Measurements from ENCODE around the gene PIP4K2C. TPM values are rescaled to one million over a fixed set of nuclear protein-coding genes. Genes with fewer than 3 reads are reported as not detected.
A peak's percentile ranks its signal among the peaks of the same experiment; 100 is the strongest.

PIP4K2C gene
- total RNA-seq, 1 donor from 2014 or later: 43.5 TPM

DNA sequence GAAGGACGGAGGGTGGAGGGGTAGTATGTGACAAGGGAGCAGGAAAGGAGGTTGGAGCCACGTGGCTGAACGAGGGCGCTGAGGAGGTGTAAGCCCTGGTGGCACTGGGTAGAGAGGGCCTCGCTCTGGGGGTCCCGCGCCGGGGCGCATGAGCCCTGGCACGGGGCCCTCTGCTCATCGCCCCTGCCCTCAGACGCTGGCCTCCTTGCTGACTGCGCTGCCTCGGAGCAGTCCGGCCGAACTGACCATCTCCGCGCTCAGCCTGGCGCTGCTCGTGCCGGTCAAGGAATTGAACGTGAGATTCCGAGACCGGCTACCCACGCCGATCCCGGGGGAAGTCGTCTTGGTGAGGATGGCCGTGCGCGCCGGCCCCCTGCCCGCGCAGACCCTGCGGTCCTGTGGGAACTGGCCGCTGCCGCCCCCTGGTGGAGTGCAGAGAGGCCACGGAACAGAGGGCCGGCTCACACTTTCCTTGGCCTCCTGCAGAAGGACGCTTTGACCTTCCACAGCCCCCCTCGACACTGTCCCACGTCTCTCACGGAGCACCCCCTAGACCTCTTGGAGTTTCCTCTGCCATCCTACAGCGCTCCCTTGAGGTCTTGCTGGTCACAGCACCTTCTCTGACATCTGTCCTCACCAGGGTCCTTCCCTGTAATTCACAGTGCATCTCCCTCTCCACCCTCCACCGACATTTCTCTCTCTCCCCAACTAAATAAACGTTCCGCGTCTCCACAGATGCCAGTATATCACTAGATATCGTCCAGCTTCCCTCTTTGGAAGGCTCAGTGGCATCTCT lies 30.7 kb downstream of the PIP4K2C start:
- DNase-seq (ENCODE audit: low read depth): no peak

DNA sequence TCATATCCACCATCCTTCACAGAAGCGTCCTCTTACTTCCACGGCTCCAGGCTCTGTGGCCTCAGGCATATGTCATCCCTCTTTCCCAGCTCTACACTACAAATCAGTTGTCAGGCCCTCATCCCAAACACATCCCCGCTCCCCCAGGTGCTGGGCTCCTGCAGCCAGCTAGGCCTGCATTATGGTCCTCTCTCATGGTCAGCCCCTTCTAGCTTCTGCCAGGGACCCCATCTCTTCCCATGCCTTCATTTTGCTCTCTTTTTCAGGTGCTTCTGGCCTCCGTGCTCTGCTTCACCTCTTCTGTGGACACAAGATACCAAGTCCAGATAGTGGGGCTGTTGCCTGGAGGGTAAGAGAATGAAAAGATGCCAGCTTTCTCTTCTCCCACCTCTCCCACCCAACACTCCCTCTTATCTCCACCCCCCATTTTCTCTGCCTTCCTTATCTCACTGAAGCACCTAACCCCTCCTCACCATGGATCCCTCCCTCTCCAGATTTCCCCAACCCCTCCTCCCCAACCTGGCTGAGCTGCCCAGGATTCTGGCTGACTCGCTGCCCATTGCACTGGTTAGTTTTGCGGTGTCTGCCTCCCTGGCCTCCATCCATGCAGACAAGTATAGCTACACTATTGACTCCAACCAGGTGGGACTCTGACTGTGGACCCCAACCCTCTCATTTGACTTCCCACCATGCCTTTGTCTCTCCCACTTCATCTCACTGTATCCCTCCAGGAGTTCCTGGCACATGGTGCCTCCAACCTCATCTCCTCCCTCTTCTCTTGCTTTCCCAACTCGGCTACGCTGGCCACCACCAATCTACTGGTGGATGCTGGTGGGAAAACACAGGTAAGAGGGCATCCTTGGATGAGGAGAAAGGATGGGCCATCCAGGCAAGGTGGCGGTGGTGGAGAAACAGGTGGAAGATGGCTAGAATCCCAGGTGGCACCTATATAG lies 31.6 kb downstream of the PIP4K2C start:
- no peak for DNase-seq (ENCODE audit: low read depth)

DNA sequence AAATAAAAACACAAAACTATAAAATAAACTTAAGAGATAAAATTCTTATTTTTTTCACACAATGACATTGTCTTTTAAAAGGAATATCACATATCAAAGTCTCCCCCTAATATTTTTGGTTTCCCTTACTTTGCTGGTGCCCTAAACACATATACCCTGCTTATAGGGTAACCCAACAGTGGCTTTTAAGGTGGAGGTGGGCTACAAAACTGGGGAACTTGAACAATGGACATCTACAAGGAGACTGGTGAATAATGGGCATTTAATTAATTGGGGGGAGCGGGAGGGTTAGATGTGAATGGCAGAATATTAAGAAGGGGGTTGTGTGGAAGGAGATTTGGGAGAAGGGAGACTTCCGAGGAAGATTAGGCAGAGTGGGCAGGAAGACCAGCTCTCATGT lies 32.4 kb downstream of the PIP4K2C start:
- no peak for DNase-seq (ENCODE audit: low read depth)

DNA sequence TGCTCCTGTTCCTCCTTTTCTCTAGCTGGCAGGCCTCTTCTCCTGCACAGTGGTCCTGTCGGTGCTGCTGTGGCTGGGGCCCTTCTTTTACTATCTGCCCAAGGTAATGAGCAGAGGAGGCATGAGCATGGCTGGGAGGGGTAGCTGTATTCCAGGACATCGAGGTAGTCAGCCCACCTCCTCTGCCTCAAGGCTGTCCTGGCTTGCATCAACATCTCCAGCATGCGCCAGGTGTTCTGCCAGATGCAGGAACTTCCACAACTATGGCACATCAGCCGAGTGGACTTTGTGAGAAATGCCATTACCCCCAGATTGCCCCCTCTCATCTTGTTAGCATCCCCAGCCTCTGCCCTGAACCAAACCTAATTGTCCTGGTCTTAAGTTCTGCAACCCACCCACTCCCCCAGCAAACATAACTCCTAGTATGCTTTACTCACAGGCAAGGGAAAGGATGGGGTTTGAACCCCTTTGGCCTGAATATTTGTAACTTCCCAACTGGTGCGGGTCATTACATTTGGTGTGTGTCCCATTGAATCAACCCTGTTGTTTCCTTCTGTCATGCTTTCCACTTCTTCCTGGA lies 32.9 kb downstream of the PIP4K2C start:
- DNase-seq (ENCODE audit: low read depth): no peak

DNA sequence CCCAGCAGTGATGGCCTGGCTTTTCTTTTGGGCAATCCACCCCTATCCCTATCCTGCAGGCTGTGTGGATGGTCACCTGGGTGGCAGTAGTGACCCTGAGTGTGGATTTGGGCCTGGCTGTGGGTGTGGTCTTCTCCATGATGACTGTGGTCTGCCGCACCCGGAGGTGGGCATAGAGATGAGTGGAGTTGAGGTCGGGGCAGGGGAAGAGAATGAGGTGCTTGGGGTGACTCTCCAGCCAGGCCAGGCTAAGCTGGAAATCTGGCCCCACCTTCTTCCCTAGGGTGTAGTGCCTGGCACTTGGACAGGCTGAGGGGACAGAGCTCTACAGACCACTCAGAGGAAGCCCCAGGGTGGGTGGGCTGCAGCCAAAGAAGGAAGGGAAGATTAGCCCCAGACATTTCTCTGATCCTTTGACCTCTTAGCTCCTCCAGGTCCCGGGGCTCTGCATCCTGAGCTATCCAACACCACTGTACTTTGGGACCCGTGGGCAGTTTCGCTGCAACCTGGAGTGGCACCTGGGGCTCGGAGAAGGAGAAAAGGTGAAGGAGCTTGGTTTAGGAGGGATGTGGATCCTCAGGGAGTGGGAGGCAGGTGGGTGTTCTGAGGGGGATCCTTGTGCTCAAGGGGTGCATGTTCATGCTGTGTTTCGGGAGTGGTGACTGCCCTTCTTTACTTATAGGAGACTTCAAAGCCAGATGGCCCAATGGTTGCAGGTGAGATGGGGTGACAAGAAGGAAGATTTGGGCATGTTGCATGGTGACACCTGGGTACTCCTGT lies 33.6 kb downstream of the PIP4K2C start:
- no peak for DNase-seq (ENCODE audit: low read depth)

DNA sequence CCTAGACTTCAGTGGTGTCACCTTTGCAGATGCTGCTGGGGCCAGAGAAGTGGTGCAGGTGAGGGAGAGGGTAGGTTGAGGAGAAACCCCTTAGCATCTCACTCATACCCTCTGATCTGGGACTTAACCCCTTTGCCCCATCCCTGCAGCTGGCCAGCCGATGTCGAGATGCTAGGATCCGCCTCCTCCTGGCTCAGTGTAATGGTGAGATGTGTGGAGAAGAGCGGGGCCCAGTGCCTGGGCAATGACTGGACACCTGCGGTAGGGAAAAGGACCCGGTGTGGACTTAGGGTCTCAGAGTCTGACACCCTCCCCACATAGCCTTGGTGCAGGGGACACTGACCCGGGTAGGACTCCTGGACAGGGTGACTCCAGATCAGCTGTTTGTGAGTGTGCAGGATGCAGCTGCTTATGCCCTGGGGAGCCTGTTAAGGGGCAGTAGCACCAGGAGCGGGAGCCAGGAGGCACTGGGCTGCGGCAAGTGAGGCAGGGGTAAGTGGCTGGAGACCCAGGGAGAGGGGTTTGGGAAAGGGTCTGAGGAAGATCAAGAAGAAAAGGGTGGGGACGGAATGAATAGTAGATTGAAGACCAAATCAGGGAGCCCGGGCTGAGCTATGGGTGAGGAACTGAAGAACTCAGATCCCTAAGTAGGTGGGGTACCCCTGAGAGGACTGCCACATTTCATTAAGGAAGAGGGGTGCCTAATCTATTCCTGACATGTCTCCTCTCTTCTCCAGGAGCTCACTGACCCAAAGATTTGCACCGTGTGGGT lies 34.5 kb downstream of the PIP4K2C start:
- DNase-seq (ENCODE audit: low read depth): no peak

DNA sequence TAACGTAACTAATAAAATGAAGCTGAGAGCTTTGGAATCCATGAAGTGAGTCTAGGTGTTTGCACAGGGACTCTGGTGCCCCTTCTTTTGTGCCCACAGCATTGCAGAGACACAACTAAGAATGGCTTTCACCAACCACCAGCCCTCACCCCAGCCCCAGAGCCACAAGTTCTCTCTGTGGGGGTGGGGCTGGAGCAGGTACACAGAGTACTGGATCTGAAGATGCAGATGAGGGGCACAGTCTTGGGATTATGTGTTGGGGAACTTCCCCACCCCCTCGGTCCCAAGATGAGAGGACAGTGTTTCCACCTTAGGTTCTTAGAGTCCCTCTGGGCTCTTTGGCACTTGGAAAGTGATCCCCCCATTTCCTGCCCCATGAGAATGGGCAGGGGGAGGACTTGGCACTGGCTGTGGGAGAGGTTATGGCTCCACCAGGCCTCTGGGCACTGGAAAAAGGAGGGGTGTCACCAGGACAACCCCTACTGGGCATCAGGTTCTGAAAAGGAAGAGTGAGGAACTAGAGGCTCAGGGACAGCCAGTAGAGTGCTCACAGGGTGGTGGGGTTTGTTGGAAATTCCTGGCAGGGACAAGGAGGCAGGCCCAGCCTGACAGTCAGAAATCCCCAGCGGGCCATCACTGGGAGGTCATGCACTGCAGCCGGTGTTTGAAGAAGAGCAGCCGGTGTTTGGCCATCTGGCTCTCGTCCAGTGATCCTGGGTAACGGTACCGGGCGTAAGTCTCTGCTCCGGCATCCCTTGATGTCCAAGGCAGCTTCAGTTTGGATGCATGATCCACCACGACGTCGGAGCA lies 35.3 kb downstream of the PIP4K2C start:
- DNase-seq (ENCODE audit: low read depth): no peak

DNA sequence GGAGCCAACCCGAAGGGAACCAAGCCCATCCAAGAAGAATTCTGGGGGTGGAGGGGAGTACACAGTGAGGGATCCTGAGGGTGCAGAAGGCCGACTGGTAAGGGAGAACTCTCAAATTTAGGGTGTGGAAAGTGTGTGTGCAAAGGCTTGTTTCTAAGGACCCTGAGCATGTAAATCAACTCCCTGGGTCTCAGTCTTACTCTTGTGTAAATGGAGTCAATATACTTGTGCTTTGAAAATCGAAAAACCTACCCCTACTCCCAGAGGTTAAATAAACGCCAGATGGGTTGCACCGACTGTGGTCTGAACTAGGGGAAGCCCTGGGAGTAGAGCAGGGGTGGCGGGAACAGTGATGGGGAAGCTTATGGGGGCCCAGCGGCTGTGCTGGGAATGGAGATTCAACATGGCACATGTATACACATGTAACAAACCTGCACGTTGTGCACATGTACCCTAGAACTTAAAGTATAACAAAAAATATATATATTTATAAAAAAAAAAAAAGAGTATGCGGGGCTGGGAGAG lies 36.0 kb downstream of the PIP4K2C start:
- no peak for DNase-seq (ENCODE audit: low read depth)

DNA sequence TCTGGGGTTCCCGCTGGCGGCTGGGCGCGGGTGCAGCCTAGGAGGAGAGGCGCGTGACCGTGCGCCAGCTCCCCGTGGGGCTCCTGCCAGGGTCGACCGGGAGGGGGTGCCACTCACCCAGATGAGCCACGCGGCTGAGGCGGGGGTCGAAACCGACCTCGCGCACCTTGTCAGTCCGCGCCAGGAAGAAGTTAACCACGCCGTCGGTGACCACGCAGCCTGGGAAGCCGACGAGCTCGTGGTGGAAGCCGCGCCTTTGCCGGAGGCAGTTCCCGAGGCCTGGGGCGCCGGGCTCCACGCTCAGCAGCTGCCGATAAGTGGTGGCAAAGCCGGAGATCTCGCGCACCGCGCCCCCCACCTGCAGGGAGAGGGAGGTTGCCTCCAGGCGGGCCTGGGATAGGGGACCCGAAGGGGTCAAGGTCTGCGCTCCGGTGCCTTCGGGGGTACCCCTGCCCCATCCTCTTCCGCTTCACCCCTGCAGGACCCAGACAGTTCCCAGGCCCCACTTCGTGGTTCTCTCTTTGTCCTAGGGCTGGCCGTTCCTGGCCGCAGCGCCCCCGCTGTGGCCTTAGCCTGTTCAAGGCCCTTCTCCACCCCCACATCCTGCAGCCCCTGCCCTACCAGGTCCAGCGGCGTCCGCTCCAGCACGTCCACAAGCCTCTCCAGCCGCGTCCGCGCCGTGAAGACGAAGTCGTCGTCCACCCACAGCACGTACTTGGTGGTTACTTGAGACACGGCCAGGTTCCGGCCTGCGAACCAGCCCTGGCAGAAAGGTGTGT lies 36.7 kb downstream of the PIP4K2C start:
- no peak for DNase-seq (ENCODE audit: low read depth)

DNA sequence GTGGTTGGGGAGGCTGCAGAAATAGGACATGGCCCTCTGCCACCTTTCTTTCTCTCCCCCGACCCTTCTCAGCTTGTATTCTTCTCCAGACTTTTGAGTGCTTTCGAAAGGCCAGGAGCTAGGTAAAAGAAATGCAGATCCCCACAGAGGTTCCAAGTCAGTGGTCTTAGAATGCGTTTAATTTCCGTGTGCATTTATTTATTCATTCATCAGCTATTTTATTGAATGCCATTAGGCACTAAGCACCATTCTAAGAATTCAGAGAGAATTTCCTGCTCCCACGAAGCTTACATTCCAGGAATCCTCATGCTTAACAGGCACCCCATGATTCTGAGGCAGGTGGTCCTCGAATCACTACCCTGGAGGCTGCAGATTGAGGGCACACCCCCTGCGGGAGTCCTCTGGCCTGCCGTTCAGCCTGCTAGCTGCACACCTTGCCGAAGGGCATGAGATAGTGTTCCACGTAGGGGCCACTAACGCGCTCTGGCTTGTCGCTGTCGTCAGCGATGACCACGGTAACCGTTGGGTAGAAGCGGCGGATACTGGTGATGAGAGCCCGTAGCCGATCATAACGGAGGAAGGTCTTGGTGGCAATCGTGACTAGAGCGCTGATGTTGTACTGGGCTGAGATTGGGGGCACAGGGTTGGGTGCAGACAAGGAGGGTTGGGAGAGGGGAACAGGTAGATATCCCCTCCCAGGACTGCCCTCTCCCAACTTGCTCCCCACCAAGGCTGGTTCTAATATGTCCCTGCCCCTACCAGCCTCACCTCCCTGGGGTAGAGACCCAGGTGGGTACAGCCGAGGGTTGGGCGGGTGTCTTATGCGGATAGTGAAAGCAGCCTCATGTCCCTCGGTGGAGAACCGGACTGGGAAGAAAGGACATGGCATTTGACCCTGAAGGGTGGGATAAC lies 37.5 kb downstream of the PIP4K2C start:
- DNase-seq (ENCODE audit: low read depth): peak; percentile 11

DNA sequence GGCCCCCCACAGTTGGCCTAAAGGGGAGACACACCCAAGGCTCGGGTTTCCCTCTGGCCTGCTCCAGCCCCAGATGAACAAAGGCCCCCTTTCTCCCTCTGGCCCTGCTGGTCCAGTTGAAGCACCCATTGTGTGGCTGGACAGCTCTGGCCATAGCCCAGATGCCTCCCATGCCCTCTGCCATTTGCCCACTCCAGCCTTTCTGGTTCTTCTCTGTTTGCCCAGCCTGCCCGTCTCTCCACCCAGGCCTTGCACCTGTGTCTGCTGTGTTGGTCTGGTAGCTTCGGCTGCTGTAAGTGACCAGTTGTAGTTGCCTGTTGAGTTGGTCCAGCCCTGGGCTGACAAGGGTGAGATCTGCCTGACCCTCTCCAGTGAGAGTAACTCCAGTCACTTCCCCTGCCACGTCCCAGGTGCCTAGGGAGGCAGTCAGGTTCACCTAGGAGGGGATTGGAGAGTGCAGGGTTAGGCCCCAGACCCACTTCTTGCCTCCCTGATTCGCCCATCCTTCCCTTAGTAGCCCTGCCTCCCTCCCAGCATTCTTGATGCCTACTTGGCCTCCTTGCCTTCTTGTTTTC lies 39.0 kb downstream of the PIP4K2C start:
- DNase-seq (ENCODE audit: low read depth): no peak

DNA sequence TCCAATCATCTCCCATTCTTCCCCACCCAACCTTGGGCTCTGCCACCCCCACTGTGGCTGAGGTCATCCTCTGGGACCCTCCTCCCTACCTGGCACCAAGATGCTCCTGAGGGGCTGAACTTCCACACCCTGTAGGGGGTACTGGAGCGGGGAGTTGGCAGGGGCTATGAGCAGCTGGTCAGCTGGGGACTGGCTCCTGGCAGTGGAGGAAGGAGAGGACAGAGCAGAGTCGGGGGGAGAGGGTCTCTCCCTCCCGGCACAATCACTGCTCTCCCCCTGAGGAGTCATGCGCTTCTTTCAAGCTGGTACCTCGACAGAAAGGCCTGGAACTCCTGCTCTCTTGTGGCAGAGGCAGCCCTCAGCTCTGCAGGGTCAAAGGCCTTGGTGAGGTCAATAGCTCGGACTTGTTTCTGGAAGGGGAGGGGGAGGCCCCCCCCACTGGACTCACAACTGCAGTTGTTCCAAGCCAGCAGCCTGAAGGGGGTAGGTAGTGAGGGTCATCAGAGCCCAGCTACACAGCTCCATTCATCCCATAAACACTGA lies 40.0 kb downstream of the PIP4K2C start:
- DNase-seq (ENCODE audit: low read depth): no peak

DNA sequence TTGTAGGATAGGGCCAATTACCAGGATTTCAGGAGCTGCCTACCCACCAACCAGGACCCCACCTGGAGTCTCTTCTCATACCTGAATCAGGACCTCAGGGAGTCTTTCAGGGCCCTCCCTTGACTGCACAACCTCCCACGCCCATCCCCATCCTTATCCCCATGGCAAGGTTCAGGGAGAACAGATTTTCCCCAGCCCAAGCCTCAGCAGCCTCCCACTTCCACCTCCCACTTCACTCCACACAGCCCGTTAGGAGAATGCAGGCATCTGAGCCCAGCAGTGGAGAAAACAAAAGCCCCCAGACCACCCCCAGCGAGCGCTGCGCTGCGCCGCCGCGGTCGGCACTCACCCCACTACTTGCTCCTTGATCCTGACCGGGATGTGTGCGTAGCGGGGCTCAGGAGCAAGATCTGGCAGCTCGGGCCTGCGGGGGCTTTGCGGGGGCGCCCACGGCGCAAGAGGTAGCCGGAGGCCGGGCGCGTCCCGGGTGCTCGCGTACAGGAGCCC lies 40.6 kb downstream of the PIP4K2C start:
- DNase-seq (ENCODE audit: low read depth): no peak

DNA sequence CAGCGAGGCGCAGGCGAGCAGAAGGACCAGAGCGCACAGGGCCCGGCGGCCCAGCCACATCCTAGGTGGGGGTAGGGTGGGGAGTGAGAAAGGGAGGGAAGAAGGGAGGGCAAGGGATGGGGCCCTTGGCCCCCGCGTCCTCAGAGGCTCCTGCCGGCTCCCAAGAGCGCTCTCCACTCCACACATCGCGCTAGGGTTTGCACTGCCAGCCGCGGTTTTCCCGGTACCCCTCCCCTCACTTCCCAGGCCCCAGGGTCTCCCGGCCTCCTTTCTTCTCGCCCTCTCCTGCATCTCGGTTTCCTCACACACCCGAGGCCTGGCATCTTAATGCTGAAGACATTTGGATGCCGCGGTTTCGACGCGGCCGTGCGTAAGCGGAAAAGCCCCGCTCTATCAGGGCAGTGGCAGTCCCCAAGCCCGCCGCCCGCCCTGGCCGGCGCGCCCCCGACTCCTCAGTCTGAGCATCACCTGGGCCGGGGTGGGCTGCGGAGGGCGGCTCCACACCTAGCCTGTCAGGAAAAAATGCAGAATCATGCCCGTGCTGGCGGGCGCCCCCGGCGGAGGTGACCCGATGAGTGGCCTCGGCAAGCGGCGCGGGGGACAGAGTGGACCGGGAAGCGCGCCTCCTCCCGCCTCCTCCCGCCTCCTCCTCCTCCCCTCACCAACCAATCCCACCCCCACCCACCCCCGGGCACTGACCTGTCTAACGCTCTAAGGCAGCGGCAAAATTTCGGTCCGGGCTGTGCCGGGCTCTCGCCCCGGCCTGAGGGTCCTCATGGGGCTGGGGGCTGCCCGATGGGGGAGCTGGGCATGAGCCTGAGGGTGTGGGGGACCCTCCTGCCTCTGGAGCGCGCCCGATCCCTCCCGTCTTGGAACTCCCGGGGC lies 41.3 kb downstream of the PIP4K2C start:
- no peak for DNase-seq (ENCODE audit: low read depth)

DNA sequence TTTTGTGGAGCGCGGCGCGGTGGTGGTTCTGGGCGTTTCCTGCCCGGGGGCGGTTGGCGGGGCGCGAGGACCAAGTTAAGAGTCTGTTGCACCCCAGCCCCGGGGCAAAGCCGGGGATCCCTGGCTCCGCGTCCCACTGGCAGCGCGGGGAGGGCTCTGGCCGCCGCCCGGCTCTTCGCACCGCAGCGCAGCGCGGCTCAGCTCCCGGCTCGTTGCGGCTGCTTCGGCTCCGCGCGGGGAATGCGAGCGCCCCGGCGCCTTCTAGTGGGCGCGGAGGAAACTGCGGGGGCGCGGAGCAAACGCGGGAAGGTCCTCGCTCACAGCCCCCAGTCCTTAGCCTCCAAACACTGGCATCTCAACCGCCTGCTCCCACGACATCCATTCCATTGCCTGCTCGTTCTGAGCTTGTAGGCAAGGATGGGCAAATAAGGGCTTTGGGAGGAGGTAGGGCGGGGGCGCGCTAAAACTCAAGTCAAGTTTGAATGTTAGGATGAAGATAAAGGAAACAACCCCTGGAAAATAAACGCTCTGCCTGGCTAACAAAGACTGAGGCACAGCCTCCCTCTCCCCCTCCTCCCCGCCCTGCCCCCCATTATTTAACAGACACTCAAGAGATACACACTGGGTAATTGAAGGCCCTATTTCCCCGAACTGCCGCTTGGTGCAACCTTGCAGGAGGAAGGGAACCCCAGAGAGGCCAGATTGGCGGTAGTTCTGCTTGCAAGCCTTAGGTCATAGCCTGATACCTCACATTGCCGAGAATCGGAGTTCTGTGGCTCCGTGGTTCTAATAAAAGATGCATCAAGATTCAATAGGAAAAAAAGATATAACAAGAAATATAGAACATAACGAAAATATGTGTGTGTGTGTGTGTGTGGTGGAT lies 42.2 kb downstream of the PIP4K2C start, which contains the start of gene B4GALNT1:
Gene B4GALNT1, minus strand, starts transcription at position 244 of the 883 bp plus-strand sequence. CDS start 1,069 bp downstream, outside the sequence.
- no peak for DNase-seq (ENCODE audit: low read depth)
